Measurements from ENCODE around the gene PRKCH.

The PRKCH gene

GRCh38 chr14:61559641-61560201 lies 238.3 kb downstream of the PRKCH start:
- no peak for DNase-seq

GRCh38 chr14:61560323-61560722 lies 238.9 kb downstream of the PRKCH start:
- no peak for DNase-seq

- DNase-seq, result peak; percentile 12
Observed at GRCh38 chr14:61561104-61561503, 239.7 kb downstream of the PRKCH start.

- no peak for DNase-seq
Observed at GRCh38 chr14:61561657-61562276, 240.4 kb downstream of the PRKCH start.

- DNase-seq, result no peak
Observed at GRCh38 chr14:61562321-61563161, 241.2 kb downstream of the PRKCH start.

GRCh38 chr14:61563162-61563511 lies 241.8 kb downstream of the PRKCH start:
- DNase-seq, result no peak

- no peak for DNase-seq
Observed at GRCh38 chr14:61563880-61564617, 242.7 kb downstream of the PRKCH start.

GRCh38 chr14:61564618-61565091 lies 243.3 kb downstream of the PRKCH start:
- DNase-seq, result no peak

- DNase-seq, result no peak
Observed at GRCh38 chr14:61565181-61565580, 243.8 kb downstream of the PRKCH start.

GRCh38 chr14:61565836-61566536 lies 244.6 kb downstream of the PRKCH start:
- no peak for DNase-seq

GRCh38 chr14:61566537-61567225 lies 245.3 kb downstream of the PRKCH start:
- DNase-seq, result no peak

- DNase-seq, result peak; percentile 8
Observed at GRCh38 chr14:61567838-61568571, 246.6 kb downstream of the PRKCH start.

- no peak for DNase-seq
Observed at GRCh38 chr14:61568572-61569011, 247.2 kb downstream of the PRKCH start.

- DNase-seq, result no peak
Observed at GRCh38 chr14:61569308-61569707, 247.9 kb downstream of the PRKCH start.

GRCh38 chr14:61569812-61570548 lies 248.6 kb downstream of the PRKCH start:
- DNase-seq, result no peak

- no peak for DNase-seq
Observed at GRCh38 chr14:61570549-61571290, 249.3 kb downstream of the PRKCH start.

- no peak for DNase-seq
Observed at GRCh38 chr14:61571917-61572316, 250.5 kb downstream of the PRKCH start.

GRCh38 chr14:61573321-61573720 lies 251.9 kb downstream of the PRKCH start:
- DNase-seq, result no peak

GRCh38 chr14:61573748-61574513 lies 252.6 kb downstream of the PRKCH start:
- no peak for DNase-seq
